GM21619 (cell line): Measurements from ENCODE around the gene MMP24OS.

Experiments
- ATAC-seq: cut with Tn5 transposase; IDR thresholded peaks from one replicate; pipeline ENCODE4 v1.9.1; 2021; ENCODE audit not compliant: unreplicated experiment

MMP24OS gene

GRCh38 chr20:35291654-35292503 lies 14.0 kb upstream of the MMP24OS start, which contains the start of gene FAM83C:
TSS of gene FAM83C (minus strand) at chr20:35292425. CDS start at chr20:35292304, 121 bp downstream.
- no peak for ATAC-seq

- no peak for ATAC-seq
Observed at GRCh38 chr20:35290887-35291417, 13.0 kb upstream of the MMP24OS start.

GRCh38 chr20:35290186-35290886 lies 12.4 kb upstream of the MMP24OS start:
- ATAC-seq = no peak

- ATAC-seq = no peak
Observed at GRCh38 chr20:35288325-35289060, 10.6 kb upstream of the MMP24OS start.

GRCh38 chr20:35287509-35288324 lies 9.8 kb upstream of the MMP24OS start:
- no peak for ATAC-seq

GRCh38 chr20:35286899-35287508 lies 9.1 kb upstream of the MMP24OS start:
- no peak for ATAC-seq

GRCh38 chr20:35286077-35286898 lies 8.4 kb upstream of the MMP24OS start:
- ATAC-seq = no peak

GRCh38 chr20:35285806-35286076 lies 7.8 kb upstream of the MMP24OS start:
- no peak for ATAC-seq

GRCh38 chr20:35284992-35285805 lies 7.3 kb upstream of the MMP24OS start:
- ATAC-seq = peak; percentile 11

- ATAC-seq = peak; percentile 79
Observed at GRCh38 chr20:35284267-35284991, 6.5 kb upstream of the MMP24OS start, which contains the start of gene EIF6. TSS of gene EIF6 (minus strand) at chr20:35284772. CDS start at chr20:35284487, 285 bp downstream.

GRCh38 chr20:35283441-35284266 lies 5.7 kb upstream of the MMP24OS start:
- no peak for ATAC-seq

GRCh38 chr20:35281506-35282101 lies 3.7 kb upstream of the MMP24OS start:
- no peak for ATAC-seq

- ATAC-seq = no peak
Observed at GRCh38 chr20:35280523-35280922, 2.6 kb upstream of the MMP24OS start.

GRCh38 chr20:35279533-35280174 lies 1.7 kb upstream of the MMP24OS start:
- ATAC-seq = no peak

GRCh38 chr20:35279040-35279439 lies 1.1 kb upstream of the MMP24OS start:
- ATAC-seq = no peak

GRCh38 chr20:35277127-35277526 lies 795 bp downstream of the MMP24OS start:
- ATAC-seq = no peak
